Osteoblast (primary cell): ENCODE data around the gene TACR1. TPM values are rescaled to one million over a fixed set of nuclear protein-coding genes. Genes with fewer than 3 reads are reported as not detected.
"Not testable (repeated sequence)": the region's sequence is repeated elsewhere in the genome, so short reads cannot be mapped to it uniquely, and the experiment has no call there.

Experiments used
- DNase-seq: peaks from one replicate; pipeline ENCODE4 v3.0.0; 2011; ENCODE audit warnings: low spot score, mixed read lengths; ENCODE audit not compliant: insufficient read length; ENCODE audit errors: missing footprints
- H2AFZ ChIP-seq: 2 replicates; pipeline ENCODE4 v1.6.0; 2011; ENCODE audit warnings: mild to moderate bottlenecking, low read length
- H3K27ac ChIP-seq: 2 replicates; pipeline ENCODE4 v1.5.1; 2011; ENCODE audit warnings: mild to moderate bottlenecking, low read depth, low read length, moderate library complexity
- H3K27me3 ChIP-seq: 2 replicates; pipeline ENCODE4 v1.6.0; 2012; ENCODE audit warnings: mild to moderate bottlenecking, control low read depth, inconsistent platforms, low read length, moderate library complexity; ENCODE audit not compliant: insufficient read depth
- H3K36me3 ChIP-seq: 2 replicates; pipeline ENCODE4 v1.5.1; 2011; ENCODE audit warnings: mild to moderate bottlenecking, low read length, control low read depth, moderate library complexity; ENCODE audit not compliant: insufficient read depth
- H3K4me1 ChIP-seq: 2 replicates; pipeline ENCODE4 v1.5.1; 2011; ENCODE audit warnings: mild to moderate bottlenecking, low read length, control low read depth, moderate library complexity; ENCODE audit not compliant: insufficient read depth
- H3K4me2 ChIP-seq: 2 replicates; pipeline ENCODE4 v1.6.0; 2011; ENCODE audit warnings: mild to moderate bottlenecking, low read length; ENCODE audit not compliant: insufficient read depth
- H3K4me3 ChIP-seq: fragments of 200-600 bp; sonication (generic); 3 replicates; pipeline ENCODE4 v1.5.1; 2012; ENCODE audit warnings: mild to moderate bottlenecking, low read length, inconsistent platforms; ENCODE audit not compliant: insufficient read depth
- H3K79me2 ChIP-seq: 2 replicates; pipeline ENCODE4 v1.6.0; 2012; ENCODE audit warnings: mild to moderate bottlenecking, low read length, control low read depth, inconsistent platforms; ENCODE audit not compliant: insufficient read depth
- H3K9me3 ChIP-seq: 2 replicates; pipeline ENCODE4 v1.5.1; 2011; ENCODE audit warnings: low read depth, low read length, control low read depth
- H4K20me1 ChIP-seq: 2 replicates; pipeline ENCODE4 v1.6.0; 2012; ENCODE audit warnings: mild to moderate bottlenecking, low read length, control low read depth; ENCODE audit not compliant: insufficient read depth
- total RNA-seq: library from RNA; depleted of rRNA; stranded (reverse); fragments of >200 nt; gene quantifications from 2 replicates; pipeline ENCODE4 v1.2.3, GENCODE V29; 2012
- TF ChIP-seq, protein P1 (sequence below): IDR thresholded peaks from 2 replicates; pipeline ENCODE4 v1.5.1; 2011; ENCODE audit warnings: mild to moderate bottlenecking, low read depth, low read length, moderate library complexity; ENCODE audit errors: extremely low read depth

TACR1 gene
- total RNA-seq, 1 donor, result under 0.01 TPM

DNA sequence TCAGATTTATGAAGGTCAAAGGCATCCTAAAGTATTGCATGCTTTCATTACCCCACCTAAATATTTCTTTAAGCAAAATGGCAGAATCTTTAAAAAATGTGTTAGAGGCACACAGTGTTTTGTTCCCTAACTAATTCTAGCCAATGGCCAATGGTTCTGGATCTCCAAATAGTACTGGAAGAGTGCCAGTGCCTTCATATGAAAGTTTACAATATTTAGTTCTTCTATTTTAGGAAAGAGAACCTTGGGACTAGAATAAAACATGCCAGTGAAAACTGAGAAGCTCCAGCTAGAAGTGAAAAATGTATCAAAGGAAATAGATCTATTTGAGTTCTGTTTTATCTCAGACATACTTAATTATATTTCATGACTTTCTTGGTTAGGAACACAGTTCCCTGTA, 37.1 kb downstream of the TACR1 start:
- Histone ChIP-seq H3K27me3 (no peaks in the 10 kb centered on the region), H3K4me3 (no peak overlapping the region), H3K36me3 (no peaks in the 10 kb centered on the region), H3K79me2 (no peaks in the 10 kb centered on the region), H2AFZ (no peak overlapping the region), H3K4me2 (no peak overlapping the region), H4K20me1 (no peaks in the 10 kb centered on the region), H3K4me1 (no peaks in the 10 kb centered on the region), H3K9me3 (no peaks in the 10 kb centered on the region), H3K27ac (no peak overlapping the region)
- TF ChIP-seq, protein P1, sequence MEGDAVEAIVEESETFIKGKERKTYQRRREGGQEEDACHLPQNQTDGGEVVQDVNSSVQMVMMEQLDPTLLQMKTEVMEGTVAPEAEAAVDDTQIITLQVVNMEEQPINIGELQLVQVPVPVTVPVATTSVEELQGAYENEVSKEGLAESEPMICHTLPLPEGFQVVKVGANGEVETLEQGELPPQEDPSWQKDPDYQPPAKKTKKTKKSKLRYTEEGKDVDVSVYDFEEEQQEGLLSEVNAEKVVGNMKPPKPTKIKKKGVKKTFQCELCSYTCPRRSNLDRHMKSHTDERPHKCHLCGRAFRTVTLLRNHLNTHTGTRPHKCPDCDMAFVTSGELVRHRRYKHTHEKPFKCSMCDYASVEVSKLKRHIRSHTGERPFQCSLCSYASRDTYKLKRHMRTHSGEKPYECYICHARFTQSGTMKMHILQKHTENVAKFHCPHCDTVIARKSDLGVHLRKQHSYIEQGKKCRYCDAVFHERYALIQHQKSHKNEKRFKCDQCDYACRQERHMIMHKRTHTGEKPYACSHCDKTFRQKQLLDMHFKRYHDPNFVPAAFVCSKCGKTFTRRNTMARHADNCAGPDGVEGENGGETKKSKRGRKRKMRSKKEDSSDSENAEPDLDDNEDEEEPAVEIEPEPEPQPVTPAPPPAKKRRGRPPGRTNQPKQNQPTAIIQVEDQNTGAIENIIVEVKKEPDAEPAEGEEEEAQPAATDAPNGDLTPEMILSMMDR, result no peak
- no peak for DNase-seq

DNA sequence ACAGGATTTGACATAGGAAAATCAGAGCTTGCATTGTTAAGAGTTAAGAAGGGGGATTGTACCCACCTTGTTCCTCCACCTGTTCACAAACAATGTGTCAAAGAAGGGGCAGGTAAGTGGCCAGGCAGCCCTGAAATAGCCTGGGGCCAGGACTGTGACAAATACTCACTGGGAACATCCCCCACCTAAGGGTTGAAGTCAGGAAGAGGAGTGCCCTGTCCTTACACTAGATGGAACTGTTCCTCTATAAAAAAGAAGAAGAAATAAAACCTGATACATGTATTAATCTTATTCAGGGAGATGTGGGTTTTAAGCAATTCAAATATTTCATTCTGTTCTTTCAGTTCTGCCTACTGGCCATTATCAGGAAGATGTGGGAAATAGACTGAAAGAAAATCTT, 41.9 kb downstream of the TACR1 start:
- Histone ChIP-seq H2AFZ (no peak overlapping the region), H3K36me3 (no peaks in the 10 kb centered on the region), H3K4me2 (no peak overlapping the region), H3K79me2 (no peaks in the 10 kb centered on the region), H3K27ac (no peak overlapping the region), H3K4me3 (no peak overlapping the region), H3K9me3 (no peaks in the 10 kb centered on the region), H4K20me1 (no peaks in the 10 kb centered on the region), H3K27me3 (no peaks in the 10 kb centered on the region), H3K4me1 (no peaks in the 10 kb centered on the region)
- TF ChIP-seq, protein P1, result peak; percentile 46
- DNase-seq, result peak; percentile 84

DNA sequence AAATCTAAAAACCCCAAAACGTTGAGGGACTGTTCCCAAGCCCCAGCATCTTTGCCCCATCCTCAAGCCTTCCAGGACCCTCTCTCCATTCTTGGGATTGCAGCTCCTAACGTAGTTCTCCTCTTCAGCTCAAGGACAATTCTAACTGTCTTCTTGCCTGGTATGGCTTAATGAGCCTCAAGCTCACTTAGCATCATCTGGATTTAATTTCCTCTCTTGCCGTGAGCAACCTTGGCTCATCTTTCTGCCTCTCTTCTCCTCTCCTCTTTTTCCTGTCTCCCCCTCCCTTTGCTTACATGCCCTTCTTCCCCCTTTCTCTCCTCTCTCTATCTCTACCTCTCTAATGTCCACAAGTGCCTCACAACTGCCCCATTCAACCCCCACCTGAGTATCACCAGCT, 44.2 kb downstream of the TACR1 start:
- Histone ChIP-seq H3K4me2 (no peak overlapping the region), H4K20me1 (no peaks in the 10 kb centered on the region), H3K4me3 (no peak overlapping the region), H3K4me1 (no peaks in the 10 kb centered on the region), H3K27me3 (no peaks in the 10 kb centered on the region), H3K27ac (no peak overlapping the region), H3K9me3 (no peaks in the 10 kb centered on the region), H2AFZ (no peak overlapping the region), H3K79me2 (no peaks in the 10 kb centered on the region), H3K36me3 (no peaks in the 10 kb centered on the region)
- TF ChIP-seq, protein P1, result no peak
- DNase-seq, result no peak

DNA sequence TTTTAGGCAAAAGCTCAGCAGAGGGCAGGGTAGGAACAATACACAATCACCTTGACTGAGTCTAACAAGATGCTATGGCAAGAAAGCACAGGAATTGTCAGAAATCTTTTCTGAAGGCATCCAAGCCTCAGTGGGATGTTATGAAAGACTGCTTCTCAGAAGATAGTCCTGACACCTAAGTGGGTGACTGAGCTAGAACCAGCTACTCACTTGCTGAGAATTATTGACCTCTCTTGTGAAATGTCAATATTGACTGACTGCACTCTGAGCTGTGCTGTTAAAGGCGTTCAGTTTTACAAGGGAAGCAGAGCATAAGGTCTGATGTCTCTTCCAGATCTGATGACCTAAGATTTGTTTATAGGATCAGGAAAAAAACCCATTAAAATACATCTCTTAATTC, 46.1 kb downstream of the TACR1 start:
- Histone ChIP-seq H2AFZ (no peak overlapping the region), H3K4me1 (no peaks in the 10 kb centered on the region), H3K4me3 (no peak overlapping the region), H3K4me2 (no peak overlapping the region), H3K36me3 (no peaks in the 10 kb centered on the region), H4K20me1 (no peaks in the 10 kb centered on the region), H3K9me3 (no peaks in the 10 kb centered on the region), H3K79me2 (no peaks in the 10 kb centered on the region), H3K27ac (no peak overlapping the region), H3K27me3 (no peaks in the 10 kb centered on the region)
- DNase-seq, result no peak
- TF ChIP-seq, protein P1, result no peak

DNA sequence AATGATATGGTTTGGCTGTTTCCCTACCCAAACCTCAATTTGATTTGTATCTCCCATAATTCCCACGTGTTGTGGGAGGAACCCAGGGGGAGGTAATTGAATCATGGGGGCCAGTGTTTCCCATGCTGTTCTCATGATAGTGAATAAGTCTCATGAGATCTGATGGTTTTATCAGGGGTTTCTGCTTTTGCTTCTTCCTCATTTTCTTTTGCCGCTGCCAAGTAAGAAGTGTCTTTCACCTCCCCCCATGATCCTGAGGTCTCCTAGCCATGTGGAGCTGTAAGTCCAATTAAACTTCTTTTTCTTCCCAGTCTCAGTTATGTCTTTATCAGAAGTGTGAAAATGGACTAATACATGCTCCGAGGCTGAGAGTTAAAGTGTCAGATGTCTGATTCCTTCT, 47.1 kb downstream of the TACR1 start:
- not testable (repeated sequence) for H3K36me3 ChIP-seq, H3K27me3 ChIP-seq, H4K20me1 ChIP-seq, H3K4me3 ChIP-seq, H3K27ac ChIP-seq, H3K9me3 ChIP-seq, DNase-seq, H3K79me2 ChIP-seq, H2AFZ ChIP-seq, H3K4me1 ChIP-seq, H3K4me2 ChIP-seq

DNA sequence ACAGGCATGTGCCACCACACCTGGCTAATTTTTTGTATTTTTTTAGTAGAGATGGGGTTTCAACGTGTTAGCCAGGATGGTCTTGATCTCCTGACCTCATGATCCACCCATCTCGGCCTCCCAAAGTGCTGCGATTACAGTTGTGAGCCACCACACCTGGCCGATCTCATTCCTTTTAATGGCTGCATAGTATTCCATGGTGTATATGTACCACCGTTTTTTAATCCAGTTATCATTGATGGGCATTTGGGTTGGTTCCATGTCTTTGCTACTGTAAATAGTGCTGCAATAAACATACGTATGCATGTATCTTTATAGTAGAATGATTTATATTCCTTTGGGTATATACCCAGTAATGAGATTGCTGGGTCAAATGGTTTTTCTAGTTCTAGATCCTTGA, 51.4 kb downstream of the TACR1 start:
- H3K9me3 ChIP-seq, result not testable (repeated sequence)

More for the DNA sequence above, 51.4 kb downstream of the TACR1 start:
- not testable (repeated sequence) for H4K20me1 ChIP-seq, H3K36me3 ChIP-seq, H3K79me2 ChIP-seq, H3K27ac ChIP-seq, H3K4me1 ChIP-seq, H3K4me3 ChIP-seq, H3K27me3 ChIP-seq, H3K4me2 ChIP-seq, DNase-seq, H2AFZ ChIP-seq
